Cardiac septum (tissue), 1 donor: ENCODE results near the gene NLGN4Y. TPM values are rescaled to one million over a fixed set of nuclear protein-coding genes. Genes with fewer than 3 reads are reported as not detected.

Experiments
- DNase-seq: peaks from one replicate; pipeline ENCODE4 v3.0.0-alpha.2; 2020; ENCODE audit warnings: low spot score
- intact Hi-C: fragments of 100-400 bp; cut with DNase I; formaldehyde crosslinking; loops from one replicate; pipeline ENCODE4 v1.14.0; 2022
- total RNA-seq: library from RNA; stranded (reverse); fragmentation: NEBNext Ultra II Directional; extraction: Animal tissue kit (Norgen Biotek cat#: 25700); gene quantifications from one replicate; pipeline ENCODE4 v1.2.1, GENCODE V29; 2021
- donor health status: DM: no; HTN: no; CAD: no.

Gene NLGN4Y
- total RNA-seq, 1 donor from 2014 or later, result not detected

GRCh38 chrY:14637551-14637950 lies 113.2 kb downstream of the NLGN4Y start:
- intact Hi-C loops, result no loop called here
- DNase-seq, result no peak

GRCh38 chrY:14641853-14642252 lies 117.5 kb downstream of the NLGN4Y start:
- intact Hi-C loops, result no loop called here
- DNase-seq, result no peak

GRCh38 chrY:14644157-14644952 lies 120.0 kb downstream of the NLGN4Y start:
- no peak for DNase-seq
- intact Hi-C loops, result no loop called here

- intact Hi-C loops, result no loop called here
- no peak for DNase-seq
Measured at GRCh38 chrY:14679181-14679580, 154.9 kb downstream of the NLGN4Y start.

- intact Hi-C loops, result no loop called here
- no peak for DNase-seq
Measured at GRCh38 chrY:14694543-14694942, 170.2 kb downstream of the NLGN4Y start.

GRCh38 chrY:14708158-14708557 lies 183.8 kb downstream of the NLGN4Y start:
- DNase-seq, result no peak
- intact Hi-C loops, result no loop called here

- intact Hi-C loops, result no loop called here
- no peak for DNase-seq
Measured at GRCh38 chrY:14741596-14741995, 217.3 kb downstream of the NLGN4Y start.

- DNase-seq, result no peak
- intact Hi-C loops, result no loop called here
Measured at GRCh38 chrY:14748329-14748728, 224.0 kb downstream of the NLGN4Y start.

GRCh38 chrY:14755571-14755970 lies 231.2 kb downstream of the NLGN4Y start:
- intact Hi-C loops, result no loop called here
- no peak for DNase-seq

- DNase-seq, result no peak
- intact Hi-C loops, result no loop called here
Measured at GRCh38 chrY:14762903-14763302, 238.6 kb downstream of the NLGN4Y start.

GRCh38 chrY:14763600-14763999 lies 239.3 kb downstream of the NLGN4Y start:
- no peak for DNase-seq
- intact Hi-C loops, result no loop called here

- intact Hi-C loops, result no loop called here
- no peak for DNase-seq
Measured at GRCh38 chrY:14778208-14778607, 253.9 kb downstream of the NLGN4Y start.

- DNase-seq, result no peak
- intact Hi-C loops, result no loop called here
Measured at GRCh38 chrY:14793104-14793503, 268.8 kb downstream of the NLGN4Y start.

GRCh38 chrY:14793674-14794073 lies 269.3 kb downstream of the NLGN4Y start:
- intact Hi-C loops, result no loop called here
- no peak for DNase-seq

- intact Hi-C loops, result no loop called here
- no peak for DNase-seq
Measured at GRCh38 chrY:14798010-14798409, 273.7 kb downstream of the NLGN4Y start.

GRCh38 chrY:14801096-14801495 lies 276.8 kb downstream of the NLGN4Y start:
- intact Hi-C loops, result no loop called here
- DNase-seq, result no peak

- intact Hi-C loops, result no loop called here
- no peak for DNase-seq
Measured at GRCh38 chrY:14802125-14802524, 277.8 kb downstream of the NLGN4Y start.

- DNase-seq, result no peak
- intact Hi-C loops, result no loop called here
Measured at GRCh38 chrY:14804041-14804440, 279.7 kb downstream of the NLGN4Y start.

GRCh38 chrY:14818452-14818851 lies 294.1 kb downstream of the NLGN4Y start:
- no peak for DNase-seq
- intact Hi-C loops, result no loop called here

GRCh38 chrY:14822201-14822600 lies 297.9 kb downstream of the NLGN4Y start:
- DNase-seq, result no peak
- intact Hi-C loops, result no loop called here

GRCh38 chrY:14822906-14823305 lies 298.6 kb downstream of the NLGN4Y start:
- intact Hi-C loops, result no loop called here
- DNase-seq, result no peak

- no peak for DNase-seq
- intact Hi-C loops, result no loop called here
Measured at GRCh38 chrY:14824583-14824982, 300.3 kb downstream of the NLGN4Y start.
